Measurements from ENCODE around the gene RALBP1.

GRCh38 chr18:9522952-9523351 lies 47.6 kb downstream of the RALBP1 start:
- no peak for TF ChIP-seq CTCF (conservative IDR thresholded peaks at IDR 0.05; ENCODE audit: low read length)
- no peak for TF ChIP-seq EZH2phosphoT487 (IDR thresholded peaks at IDR 0.05; ENCODE audit: borderline replicate concordance)

Measured in Loucy (cell line).